ENCODE data around the gene CENATAC. TPM values are rescaled to one million over a fixed set of nuclear protein-coding genes. Genes with fewer than 3 reads are reported as not detected.

Gene CENATAC
- total RNA-seq, 1 experiment from 2014 or later = 55.2 TPM

DNA sequence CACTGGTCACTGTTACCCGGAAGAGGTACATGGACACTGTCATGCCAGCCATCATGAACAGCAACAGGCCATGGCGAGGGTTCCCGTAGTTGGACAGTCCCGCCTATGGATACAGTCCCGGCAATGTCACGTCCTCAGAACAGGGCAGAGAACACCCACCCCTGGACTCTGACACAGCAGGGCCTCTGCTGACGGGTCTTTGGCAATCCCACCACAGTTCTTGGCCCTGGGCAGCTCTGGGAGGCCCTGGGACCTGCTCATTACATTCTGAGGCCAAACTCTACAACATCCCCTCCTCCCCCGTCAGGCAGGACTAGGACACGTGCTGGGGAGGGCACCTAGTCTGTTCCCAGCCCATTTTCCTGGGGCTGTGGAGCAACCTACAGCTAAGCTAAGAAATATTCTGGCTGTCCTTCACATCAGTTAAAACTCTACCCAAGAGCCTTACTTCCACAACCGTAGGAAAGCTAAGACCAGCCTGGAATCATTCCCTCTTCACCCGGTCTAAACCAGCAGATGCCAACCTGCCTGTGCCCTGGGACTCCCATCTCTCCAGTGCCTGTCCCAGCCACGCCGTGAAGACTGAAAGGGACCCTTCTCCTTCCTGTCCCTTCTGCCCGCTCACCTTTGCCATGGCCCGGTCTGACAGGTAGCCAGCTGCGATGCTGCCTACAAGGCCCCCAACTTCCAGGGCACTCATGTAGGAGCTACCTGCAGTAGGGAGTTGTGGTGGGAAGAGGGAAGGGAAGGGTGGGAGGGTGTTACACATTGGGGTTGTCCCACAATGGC, 28.2 kb downstream of the CENATAC start:
- no peak overlapping the region for H3K56ac ChIP-seq (ENCODE audit: insufficient read length, low read depth, low read length)
- no peak overlapping the region for H3T11ph ChIP-seq (ENCODE audit: low read length)
- H3K23me2 ChIP-seq (ENCODE audit: insufficient read length, low read depth, low read length, poor library complexity, severe bottlenecking) = peaks cover 14% of the 10 kb centered on the region
- no peaks in the 10 kb centered on the region for H4K20me1 ChIP-seq (ENCODE audit: control insufficient read depth, insufficient read depth, insufficient read length)
- no peak overlapping the region for H3K4me2 ChIP-seq (ENCODE audit: insufficient read depth, insufficient read length, low read length)
- no peak overlapping the region for H3K27ac ChIP-seq (ENCODE audit: insufficient read length, low read depth, low read length)
- TF ChIP-seq, protein P1, sequence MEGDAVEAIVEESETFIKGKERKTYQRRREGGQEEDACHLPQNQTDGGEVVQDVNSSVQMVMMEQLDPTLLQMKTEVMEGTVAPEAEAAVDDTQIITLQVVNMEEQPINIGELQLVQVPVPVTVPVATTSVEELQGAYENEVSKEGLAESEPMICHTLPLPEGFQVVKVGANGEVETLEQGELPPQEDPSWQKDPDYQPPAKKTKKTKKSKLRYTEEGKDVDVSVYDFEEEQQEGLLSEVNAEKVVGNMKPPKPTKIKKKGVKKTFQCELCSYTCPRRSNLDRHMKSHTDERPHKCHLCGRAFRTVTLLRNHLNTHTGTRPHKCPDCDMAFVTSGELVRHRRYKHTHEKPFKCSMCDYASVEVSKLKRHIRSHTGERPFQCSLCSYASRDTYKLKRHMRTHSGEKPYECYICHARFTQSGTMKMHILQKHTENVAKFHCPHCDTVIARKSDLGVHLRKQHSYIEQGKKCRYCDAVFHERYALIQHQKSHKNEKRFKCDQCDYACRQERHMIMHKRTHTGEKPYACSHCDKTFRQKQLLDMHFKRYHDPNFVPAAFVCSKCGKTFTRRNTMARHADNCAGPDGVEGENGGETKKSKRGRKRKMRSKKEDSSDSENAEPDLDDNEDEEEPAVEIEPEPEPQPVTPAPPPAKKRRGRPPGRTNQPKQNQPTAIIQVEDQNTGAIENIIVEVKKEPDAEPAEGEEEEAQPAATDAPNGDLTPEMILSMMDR (conservative IDR thresholded peaks at IDR 0.05) = no peak
- no peaks in the 10 kb centered on the region; the same call in 1 of the 2 replicates for H3K79me2 ChIP-seq (ENCODE audit: insufficient read depth, low read length)
- H2BK5ac ChIP-seq (ENCODE audit: insufficient read length, low read length) = no peak overlapping the region
- no peak overlapping the region for H3K23ac ChIP-seq (ENCODE audit: insufficient read length, low read depth, low read length)
- H3K27me3 ChIP-seq (ENCODE audit: insufficient read depth, low read length) = no peaks in the 10 kb centered on the region
- no peak overlapping the region for H4K5ac ChIP-seq (ENCODE audit: insufficient read length, low read depth, low read length)
- no peak overlapping the region for H4K8ac ChIP-seq (replicated peaks; ENCODE audit: insufficient read length, low read depth, low read length)
- no peak overlapping the region for H2BK15ac ChIP-seq (ENCODE audit: low read depth, low read length)
- peaks cover 8% of the 10 kb centered on the region; the same call in 1 of the 2 replicates for H3K4me1 ChIP-seq (ENCODE audit: insufficient read depth, low read length)
- H3K4me1 Mint-ChIP-seq = peaks cover 22 to 24% of the 10 kb centered on the region in 2 experiments
- no peak overlapping the region for H3K4ac ChIP-seq (ENCODE audit: low read depth, low read length)
- no peaks in the 10 kb centered on the region for H3K9me3 ChIP-seq (ENCODE audit: control insufficient read depth, low read depth, low read length)
- no peak overlapping the region for H2BK20ac ChIP-seq (ENCODE audit: low read depth, low read length, poor library complexity, severe bottlenecking)
- H3K36me3 Mint-ChIP-seq (ENCODE audit: insufficient read depth in 1 of 3, low read depth in 3 of 3) = peaks cover 31 to 76% (median 69%) of the 10 kb centered on the region in 3 experiments
- no peak overlapping the region for H3K4me3 Mint-ChIP-seq
- no peak overlapping the region for H4K91ac ChIP-seq (ENCODE audit: insufficient read length, low read depth, low read length)
- no peak overlapping the region for H3K9ac ChIP-seq (ENCODE audit: extremely low read depth, insufficient read length, low read length)
- H3K14ac ChIP-seq (ENCODE audit: insufficient read depth, low read length) = no peak overlapping the region
- no peak overlapping the region for H3K18ac ChIP-seq (ENCODE audit: insufficient read length, low read depth, low read length)
- no peak overlapping the region for H2AK5ac ChIP-seq (ENCODE audit: insufficient read length, low read length)
- WGBS (ENCODE audit: extremely low coverage, insufficient read length, low lambda C conversion rate) = no CpG with 5 or more reads among the region's 16 CpGs
- H3K27me3 Mint-ChIP-seq (ENCODE audit: low read depth) = no peaks in the 10 kb centered on the region
- no peaks in the 10 kb centered on the region for H3K9me3 Mint-ChIP-seq
- H3K27ac Mint-ChIP-seq = peak overlapping the region; percentile 49 to 92 (median 61); a peak in 2 of 7 replicates
- no peak overlapping the region for H2BK12ac ChIP-seq (ENCODE audit: insufficient read length, low read depth, low read length)
- no peak overlapping the region for H2BK120ac ChIP-seq (ENCODE audit: low read depth, low read length, poor library complexity, severe bottlenecking)
- no peak for DNase-seq
- no peak overlapping the region for H2AFZ ChIP-seq (ENCODE audit: low read length)
- H3K79me1 ChIP-seq (ENCODE audit: insufficient read depth, low read depth, low read length, poor library complexity, severe bottlenecking) = peaks cover 3% of the 10 kb centered on the region
